OCI-LY7 (cell line): ENCODE data around the gene STIM2.

Source experiments
- EZH2phosphoT487 ChIP-seq: fragments of 200-600 bp; sonication (generic); IDR thresholded peaks from 2 replicates; pipeline ENCODE4 v1.6.1; 2018; ENCODE audit warnings: low read depth, borderline replicate concordance, mild to moderate bottlenecking, mixed run types, antibody characterized with exemption, low read length, moderate library complexity, mixed read lengths
- TF ChIP-seq, protein P1 (sequence below): fragments of 200-600 bp; sonication (generic); conservative IDR thresholded peaks from 2 replicates; pipeline ENCODE4 v1.5.1; 2014; ENCODE audit warnings: mild to moderate bottlenecking, antibody characterized with exemption, low read length, moderate library complexity, mixed read lengths

DNA sequence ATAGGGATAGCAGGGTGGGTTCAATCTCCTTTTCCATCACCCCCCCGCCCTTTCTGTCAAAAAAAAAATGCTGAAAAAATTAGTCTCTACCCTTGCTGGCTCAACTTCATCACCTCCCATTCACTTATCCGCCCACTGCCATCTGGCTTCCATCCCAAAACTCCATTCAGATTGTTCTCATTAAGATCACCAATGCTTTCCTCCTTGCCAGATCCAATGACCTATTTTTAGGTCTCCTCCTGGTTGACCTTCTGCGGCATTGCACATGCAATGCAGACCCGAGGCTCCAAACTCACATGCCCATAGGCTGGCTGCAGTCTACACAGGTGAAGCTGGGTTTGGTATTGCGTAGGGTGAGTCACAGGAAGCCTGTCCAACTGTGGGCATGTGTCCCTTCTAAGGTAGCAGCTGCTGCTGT, 21.1 kb upstream of the STIM2 start:
- TF ChIP-seq, protein P1, sequence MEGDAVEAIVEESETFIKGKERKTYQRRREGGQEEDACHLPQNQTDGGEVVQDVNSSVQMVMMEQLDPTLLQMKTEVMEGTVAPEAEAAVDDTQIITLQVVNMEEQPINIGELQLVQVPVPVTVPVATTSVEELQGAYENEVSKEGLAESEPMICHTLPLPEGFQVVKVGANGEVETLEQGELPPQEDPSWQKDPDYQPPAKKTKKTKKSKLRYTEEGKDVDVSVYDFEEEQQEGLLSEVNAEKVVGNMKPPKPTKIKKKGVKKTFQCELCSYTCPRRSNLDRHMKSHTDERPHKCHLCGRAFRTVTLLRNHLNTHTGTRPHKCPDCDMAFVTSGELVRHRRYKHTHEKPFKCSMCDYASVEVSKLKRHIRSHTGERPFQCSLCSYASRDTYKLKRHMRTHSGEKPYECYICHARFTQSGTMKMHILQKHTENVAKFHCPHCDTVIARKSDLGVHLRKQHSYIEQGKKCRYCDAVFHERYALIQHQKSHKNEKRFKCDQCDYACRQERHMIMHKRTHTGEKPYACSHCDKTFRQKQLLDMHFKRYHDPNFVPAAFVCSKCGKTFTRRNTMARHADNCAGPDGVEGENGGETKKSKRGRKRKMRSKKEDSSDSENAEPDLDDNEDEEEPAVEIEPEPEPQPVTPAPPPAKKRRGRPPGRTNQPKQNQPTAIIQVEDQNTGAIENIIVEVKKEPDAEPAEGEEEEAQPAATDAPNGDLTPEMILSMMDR: no peak
- no peak for TF ChIP-seq EZH2phosphoT487
